ENCODE measurements around the gene CLCN2. TPM values are rescaled to one million over a fixed set of nuclear protein-coding genes. Genes with fewer than 3 reads are reported as not detected.

Gene CLCN2
- total and polyA plus RNA-seq, 2 of the 4 experiments (the other 2 are of a cell fraction), result 2.9 to 5.8 TPM

- ATAC-seq (ENCODE audit: low read depth) (no peak), DNase-seq (no peak)
- H3K4me1 ChIP-seq (ENCODE audit: control insufficient read depth, insufficient read depth, low read length), result peaks cover 12% of the 10 kb centered on the region
- H2AK9ac ChIP-seq (replicated peaks; ENCODE audit: low read depth, low read length, poor library complexity), result no peak overlapping the region
- no peak overlapping the region for H3K4me2 ChIP-seq (ENCODE audit: low read depth, low read length)
- no peak overlapping the region for H2BK20ac ChIP-seq (ENCODE audit: low read depth, low read length)
- H3K4me3 ChIP-seq (ENCODE audit: insufficient read depth, low read depth, low read length), result no peak overlapping the region
- H3K9me1 ChIP-seq (ENCODE audit: insufficient read depth, low read length), result peaks cover 33% of the 10 kb centered on the region
- peaks cover 44 to 87% of the 10 kb centered on the region in 2 experiments for H3K79me1 ChIP-seq (ENCODE audit: low read depth in 1 of 2, low read length in 2 of 2)
- no peak overlapping the region for H4K5ac ChIP-seq (ENCODE audit: low read depth, low read length)
- BruUV-seq (replicated peaks), result no TSS peak
- CTCF ChIA-PET, result no interaction called here
- no peak overlapping the region for H3K27ac ChIP-seq (ENCODE audit: insufficient read depth, low read length)
- no peak overlapping the region for H4K8ac ChIP-seq (ENCODE audit: low read depth in 2 of 2, low read length in 2 of 2)
- H4K91ac ChIP-seq (ENCODE audit: insufficient read depth, low read depth, low read length), result no peak overlapping the region
- no peak overlapping the region; the same call in 1 of the 2 replicates for H3K23ac ChIP-seq (ENCODE audit: low read depth, low read length)
- H3K9ac ChIP-seq (ENCODE audit: low read depth, low read length), result no peak overlapping the region
- POLR2A ChIA-PET (ENCODE audit: unreplicated experiment), result no interaction called here
- no peak overlapping the region for H2BK15ac ChIP-seq (ENCODE audit: low read depth, low read length)
- TF ChIP-seq CEBPB (IDR thresholded peaks at IDR 0.05; ENCODE audit: low read depth, low read length) (no peak), MXI1 (IDR thresholded peaks at IDR 0.05; ENCODE audit: borderline replicate concordance, low read depth, low read length) (no peak), NFE2L2 (IDR thresholded peaks at IDR 0.05; ENCODE audit: low read depth, low read length) (no peak), BHLHE40 (IDR thresholded peaks at IDR 0.05; ENCODE audit: low read depth, low read length) (no peak), MAFK (IDR thresholded peaks at IDR 0.05; ENCODE audit: low read depth, low read length) (no peak), MAZ (IDR thresholded peaks at IDR 0.05; ENCODE audit: borderline replicate concordance, low read depth, low read length) (no peak), CTCF (conservative IDR thresholded peaks at IDR 0.05; ENCODE audit: low read depth, low read length) (no peak), CHD1 (IDR thresholded peaks at IDR 0.05; ENCODE audit: low read depth, low read length) (no peak), RAD21 (IDR thresholded peaks at IDR 0.05; ENCODE audit: low read length) (no peak), RFX5 (IDR thresholded peaks at IDR 0.05; ENCODE audit: low read depth, low read length) (no peak), USF2 (IDR thresholded peaks at IDR 0.05; ENCODE audit: low read depth, low read length) (no peak), ELK1 (IDR thresholded peaks at IDR 0.05; ENCODE audit: borderline replicate concordance, low read depth, low read length) (no peak), SMC3 (IDR thresholded peaks at IDR 0.05; ENCODE audit: low read depth, low read length) (no peak), RCOR1 (IDR thresholded peaks at IDR 0.05; ENCODE audit: insufficient replicate concordance, low read length) (no peak), FOS (IDR thresholded peaks at IDR 0.05; ENCODE audit: low read depth, low read length) (no peak), POLR2A (IDR thresholded peaks at IDR 0.05; ENCODE audit: low read depth, low read length) (no peak)
- H3K18ac ChIP-seq (ENCODE audit: low read depth, low read length), result no peak overlapping the region
- H2BK120ac ChIP-seq (ENCODE audit: low read depth, low read length), result no peak overlapping the region
- no peak overlapping the region for H3K56ac ChIP-seq (ENCODE audit: extremely low read depth, insufficient read depth, low read length)
- no peak overlapping the region for H3K14ac ChIP-seq (replicated peaks; ENCODE audit: low read depth, low read length)
- no peak overlapping the region for H2AK5ac ChIP-seq (ENCODE audit: low read depth, low read length)
- 96% methylated on average over 4 of the region's 20 CpGs; no CpG with 5 or more reads in 1 of the 2 experiments for WGBS, 2 experiments (ENCODE audit: extremely low coverage in 2 of 2, insufficient read length in 1 of 2)
- no peak overlapping the region for H2BK5ac ChIP-seq (ENCODE audit: low read depth, low read length, poor library complexity, severe bottlenecking)
- intact Hi-C loops (cut with micrococcal nuclease) (no loop called here), in situ Hi-C loops (cut with MboI; ENCODE audit: low sequenced_read_pairs) (no loop called here), dilution Hi-C loops (cut with HindIII; ENCODE audit: low sequenced_read_pairs, unreplicated experiment) (no loop called here)
- H3K4ac ChIP-seq (ENCODE audit: low read depth, low read length), result no peak overlapping the region
- H4K20me1 ChIP-seq (ENCODE audit: insufficient read depth, low read length), result peaks cover 91% of the 10 kb centered on the region
- peaks cover 82% of the 10 kb centered on the region for H3K36me3 ChIP-seq (ENCODE audit: control insufficient read depth, insufficient read depth, low read length)
- H2AFZ ChIP-seq (replicated peaks; ENCODE audit: low read length, poor library complexity), result no peak overlapping the region
- no peaks in the 10 kb centered on the region for H3K27me3 ChIP-seq (ENCODE audit: control insufficient read depth, insufficient read depth, low read length)
- H3K9me3 ChIP-seq (ENCODE audit: control insufficient read depth, insufficient read depth, low read length), result no peaks in the 10 kb centered on the region
Measured at GRCh38 chr3:184322731-184323487, 38.5 kb downstream of the CLCN2 start.

All from IMR-90 (cell line).